ENCODE data around the gene CFAP107. TPM values are rescaled to one million over a fixed set of nuclear protein-coding genes. Genes with fewer than 3 reads are reported as not detected.

Gene CFAP107
- total RNA-seq, 1 donor from 2014 or later: not detected

DNA sequence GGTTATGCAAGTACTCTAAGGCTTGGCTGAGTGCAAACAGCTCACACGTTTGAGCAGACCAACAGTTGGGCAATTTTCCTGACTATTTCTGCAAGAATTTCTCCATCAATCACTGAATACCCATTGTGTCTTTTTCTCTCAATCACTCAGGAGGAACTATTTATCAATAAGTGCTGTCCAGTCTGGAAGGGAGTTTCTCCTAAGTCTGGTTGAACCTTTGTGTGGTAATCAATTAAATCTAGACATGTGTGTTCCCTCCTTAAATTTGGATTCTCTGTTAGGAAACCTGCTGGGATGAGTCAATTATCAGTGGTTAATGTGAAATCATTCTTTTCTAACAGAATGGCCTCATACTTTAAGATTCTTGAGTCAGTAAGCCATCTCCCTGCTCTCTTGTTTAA, 36.9 kb upstream of the CFAP107 start:
- FAIRE-seq (no peak), DNase-seq (ENCODE audit: low read depth) (no peak)
- H3K79me2 ChIP-seq (ENCODE audit: insufficient read depth, low read length): no peaks in the 10 kb centered on the region
- H4K20me1 ChIP-seq (ENCODE audit: insufficient read depth, low read length): no peaks in the 10 kb centered on the region
- no peak overlapping the region for H3K27ac ChIP-seq (ENCODE audit: low read depth, low read length)
- Mint-ChIP-seq H3K27me3 (ENCODE audit: low read depth, unreplicated experiment) (no peaks in the 10 kb centered on the region), H3K27ac (ENCODE audit: unreplicated experiment) (no peak overlapping the region), H3K36me3 (ENCODE audit: low read depth, unreplicated experiment) (peaks cover 1% of the 10 kb centered on the region), H3K4me1 (ENCODE audit: low read depth, unreplicated experiment) (peaks cover 16% of the 10 kb centered on the region), H3K9me3 (ENCODE audit: unreplicated experiment) (peaks cover 7% of the 10 kb centered on the region), H3K4me3 (ENCODE audit: unreplicated experiment) (no peak overlapping the region)
- H3K36me3 ChIP-seq (ENCODE audit: insufficient read depth, low read length): no peaks in the 10 kb centered on the region
- no peak overlapping the region for H2AFZ ChIP-seq (ENCODE audit: low read depth, low read length)
- H3K9me3 ChIP-seq (ENCODE audit: insufficient read depth, low read depth, low read length): peaks cover 4% of the 10 kb centered on the region
- H3K4me1 ChIP-seq (ENCODE audit: insufficient read depth, low read length): no peaks in the 10 kb centered on the region
- TF ChIP-seq EZH2 (IDR thresholded peaks at IDR 0.05; ENCODE audit: insufficient read depth, low read length): no peak
- TF ChIP-seq, protein P1, sequence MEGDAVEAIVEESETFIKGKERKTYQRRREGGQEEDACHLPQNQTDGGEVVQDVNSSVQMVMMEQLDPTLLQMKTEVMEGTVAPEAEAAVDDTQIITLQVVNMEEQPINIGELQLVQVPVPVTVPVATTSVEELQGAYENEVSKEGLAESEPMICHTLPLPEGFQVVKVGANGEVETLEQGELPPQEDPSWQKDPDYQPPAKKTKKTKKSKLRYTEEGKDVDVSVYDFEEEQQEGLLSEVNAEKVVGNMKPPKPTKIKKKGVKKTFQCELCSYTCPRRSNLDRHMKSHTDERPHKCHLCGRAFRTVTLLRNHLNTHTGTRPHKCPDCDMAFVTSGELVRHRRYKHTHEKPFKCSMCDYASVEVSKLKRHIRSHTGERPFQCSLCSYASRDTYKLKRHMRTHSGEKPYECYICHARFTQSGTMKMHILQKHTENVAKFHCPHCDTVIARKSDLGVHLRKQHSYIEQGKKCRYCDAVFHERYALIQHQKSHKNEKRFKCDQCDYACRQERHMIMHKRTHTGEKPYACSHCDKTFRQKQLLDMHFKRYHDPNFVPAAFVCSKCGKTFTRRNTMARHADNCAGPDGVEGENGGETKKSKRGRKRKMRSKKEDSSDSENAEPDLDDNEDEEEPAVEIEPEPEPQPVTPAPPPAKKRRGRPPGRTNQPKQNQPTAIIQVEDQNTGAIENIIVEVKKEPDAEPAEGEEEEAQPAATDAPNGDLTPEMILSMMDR (IDR thresholded peaks at IDR 0.05; ENCODE audit: insufficient read depth, low read depth, low read length): no peak
- H3K27me3 ChIP-seq (ENCODE audit: insufficient read depth, low read length): no peaks in the 10 kb centered on the region
- no peak overlapping the region for H3K4me3 ChIP-seq (ENCODE audit: insufficient read depth, low read depth, low read length)
- H3K9ac ChIP-seq (ENCODE audit: low read length): no peak overlapping the region
- no peak overlapping the region for H3K4me2 ChIP-seq (ENCODE audit: low read length)

DNA sequence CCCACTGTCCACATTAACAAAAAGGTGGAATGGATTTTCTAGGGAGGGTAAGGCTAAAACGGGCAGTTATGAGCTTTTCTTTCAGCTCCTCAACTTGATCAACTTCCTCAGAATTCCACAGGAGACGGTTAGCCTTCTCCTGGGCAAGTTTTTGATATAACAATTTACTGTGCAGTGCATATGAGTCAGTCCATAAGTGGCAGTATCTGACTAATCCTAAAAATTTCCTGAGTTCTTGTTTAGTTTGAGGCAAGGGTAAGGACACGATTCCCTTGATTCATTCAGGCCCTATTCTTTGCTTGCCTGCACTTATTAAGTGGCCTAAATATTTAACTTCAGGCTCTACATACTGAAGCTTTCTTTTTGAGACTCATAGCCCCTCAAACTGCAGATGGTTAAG, 36.3 kb upstream of the CFAP107 start:
- Mint-ChIP-seq H3K27me3 (ENCODE audit: low read depth, unreplicated experiment) (no peaks in the 10 kb centered on the region), H3K36me3 (ENCODE audit: low read depth, unreplicated experiment) (peaks cover 1% of the 10 kb centered on the region), H3K9me3 (ENCODE audit: unreplicated experiment) (peaks cover 6% of the 10 kb centered on the region), H3K4me3 (ENCODE audit: unreplicated experiment) (no peak overlapping the region), H3K4me1 (ENCODE audit: low read depth, unreplicated experiment) (peaks cover 16% of the 10 kb centered on the region), H3K27ac (ENCODE audit: unreplicated experiment) (no peak overlapping the region)
- Histone ChIP-seq H3K4me1 (ENCODE audit: insufficient read depth, low read length) (no peaks in the 10 kb centered on the region), H2AFZ (ENCODE audit: low read depth, low read length) (no peak overlapping the region), H3K4me3 (ENCODE audit: insufficient read depth, low read depth, low read length) (no peak overlapping the region), H3K27ac (ENCODE audit: low read depth, low read length) (no peak overlapping the region), H3K9ac (ENCODE audit: low read length) (no peak overlapping the region), H4K20me1 (ENCODE audit: insufficient read depth, low read length) (no peaks in the 10 kb centered on the region), H3K27me3 (ENCODE audit: insufficient read depth, low read length) (no peaks in the 10 kb centered on the region), H3K79me2 (ENCODE audit: insufficient read depth, low read length) (no peaks in the 10 kb centered on the region), H3K36me3 (ENCODE audit: insufficient read depth, low read length) (no peaks in the 10 kb centered on the region), H3K4me2 (ENCODE audit: low read length) (no peak overlapping the region), H3K9me3 (ENCODE audit: insufficient read depth, low read depth, low read length) (peaks cover under 1% of the 10 kb centered on the region)
- no peak for TF ChIP-seq EZH2 (IDR thresholded peaks at IDR 0.05; ENCODE audit: insufficient read depth, low read length)
- TF ChIP-seq, protein P1 (IDR thresholded peaks at IDR 0.05; ENCODE audit: insufficient read depth, low read depth, low read length): no peak
- DNase-seq (ENCODE audit: low read depth) (no peak), FAIRE-seq (no peak)

DNA sequence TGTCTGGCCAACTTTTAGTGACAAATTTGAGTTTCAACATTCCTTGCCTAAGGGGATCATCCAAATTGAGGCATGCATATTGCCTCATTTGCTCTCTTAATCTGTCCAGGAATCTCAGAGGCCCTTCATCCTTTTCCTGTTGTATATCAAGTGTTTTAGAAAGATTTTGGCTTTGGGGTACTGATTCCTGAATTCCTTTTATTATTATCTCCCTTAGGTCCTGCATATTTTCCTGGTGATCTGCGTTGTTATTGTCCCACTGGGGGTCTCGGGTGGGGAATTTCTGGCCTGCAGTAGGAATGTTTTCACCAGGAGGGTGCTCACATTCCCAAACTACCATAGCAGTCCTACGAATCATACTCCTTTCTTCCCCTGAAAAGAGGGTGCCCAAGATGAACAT, 34.5 kb upstream of the CFAP107 start:
- no peaks in the 10 kb centered on the region for H3K9me3 ChIP-seq (ENCODE audit: insufficient read depth, low read depth, low read length)
- no peak overlapping the region for H3K4me3 ChIP-seq (ENCODE audit: insufficient read depth, low read depth, low read length)
- H3K27ac ChIP-seq (ENCODE audit: low read depth, low read length): no peak overlapping the region
- Mint-ChIP-seq H3K9me3 (ENCODE audit: unreplicated experiment) (no peaks in the 10 kb centered on the region), H3K4me1 (ENCODE audit: low read depth, unreplicated experiment) (peaks cover 16% of the 10 kb centered on the region), H3K4me3 (ENCODE audit: unreplicated experiment) (no peak overlapping the region), H3K36me3 (ENCODE audit: low read depth, unreplicated experiment) (no peaks in the 10 kb centered on the region), H3K27ac (ENCODE audit: unreplicated experiment) (no peak overlapping the region), H3K27me3 (ENCODE audit: low read depth, unreplicated experiment) (no peaks in the 10 kb centered on the region)
- no peak overlapping the region for H2AFZ ChIP-seq (ENCODE audit: low read depth, low read length)
- no peaks in the 10 kb centered on the region for H3K79me2 ChIP-seq (ENCODE audit: insufficient read depth, low read length)
- DNase-seq (ENCODE audit: low read depth) (no peak), FAIRE-seq (no peak)
- H3K9ac ChIP-seq (ENCODE audit: low read length): no peak overlapping the region
- H3K27me3 ChIP-seq (ENCODE audit: insufficient read depth, low read length): no peaks in the 10 kb centered on the region
- no peak overlapping the region for H3K4me2 ChIP-seq (ENCODE audit: low read length)
- no peaks in the 10 kb centered on the region for H4K20me1 ChIP-seq (ENCODE audit: insufficient read depth, low read length)
- TF ChIP-seq, protein P1 (IDR thresholded peaks at IDR 0.05; ENCODE audit: insufficient read depth, low read depth, low read length): no peak
- no peaks in the 10 kb centered on the region for H3K4me1 ChIP-seq (ENCODE audit: insufficient read depth, low read length)
- H3K36me3 ChIP-seq (ENCODE audit: insufficient read depth, low read length): no peaks in the 10 kb centered on the region

All from astrocyte (in vitro differentiated cells and primary cell).